ENCODE data around the gene IGFL3.
A peak's percentile ranks its signal among the peaks of the same experiment; 100 is the strongest.
"Not testable (repeated sequence)": the region's sequence is repeated elsewhere in the genome, so short reads cannot be mapped to it uniquely, and the experiment has no call there.

Gene IGFL3

GRCh38 chr19:46118136-46118535, 6.4 kb downstream of the IGFL3 start:
- DNase-seq = no peak

GRCh38 chr19:46116121-46116520, 8.4 kb downstream of the IGFL3 start:
- no peak for DNase-seq

GRCh38 chr19:46115396-46116106, 8.9 kb downstream of the IGFL3 start:
- DNase-seq = peak; percentile 81

GRCh38 chr19:46113726-46114125, 10.8 kb downstream of the IGFL3 start:
- no peak for DNase-seq

GRCh38 chr19:46112527-46112926, 12.0 kb downstream of the IGFL3 start:
- DNase-seq = no peak

GRCh38 chr19:46111376-46111775, 13.1 kb downstream of the IGFL3 start:
- no peak for DNase-seq

DNA sequence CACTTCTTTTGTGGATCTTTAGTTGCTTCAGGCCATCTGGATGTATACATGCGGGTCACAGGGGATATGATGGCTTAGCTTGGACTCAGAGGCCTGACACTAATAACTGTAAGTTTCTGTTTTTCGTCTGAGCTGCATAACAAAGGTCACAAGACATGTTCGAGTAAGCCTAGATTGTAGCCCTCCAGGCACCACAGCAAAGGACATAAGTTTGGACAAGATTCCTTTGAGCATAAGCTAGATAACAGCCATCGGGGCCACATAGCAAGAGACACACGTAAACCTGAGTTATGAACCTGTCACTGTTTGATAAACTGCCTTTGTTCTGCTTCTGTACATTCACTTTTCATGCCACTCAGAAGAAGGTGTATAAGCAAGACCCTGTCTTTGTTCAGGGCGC, 14.6 kb downstream of the IGFL3 start:
- DNase-seq = no peak

DNA sequence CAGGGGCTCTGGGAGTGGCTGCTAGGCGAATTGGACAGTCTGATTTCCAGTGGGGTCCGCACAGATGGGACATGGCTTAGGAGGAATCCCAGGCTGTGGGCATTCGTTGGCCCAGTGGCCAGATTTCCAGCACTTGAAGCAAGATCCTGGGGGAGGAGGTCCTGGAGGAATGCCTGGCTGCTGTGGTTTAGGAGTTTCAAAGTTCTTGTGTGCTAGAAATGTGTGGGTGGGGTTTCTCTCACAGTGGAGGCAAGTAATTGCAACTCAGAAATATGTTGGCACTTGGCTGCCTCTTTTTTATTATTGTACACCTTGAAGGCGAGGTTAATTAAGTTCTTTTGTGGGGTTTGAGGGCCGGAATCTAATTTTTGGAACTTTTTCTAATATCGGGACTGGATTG, 17.1 kb downstream of the IGFL3 start:
- peak; percentile 51 for DNase-seq

DNA sequence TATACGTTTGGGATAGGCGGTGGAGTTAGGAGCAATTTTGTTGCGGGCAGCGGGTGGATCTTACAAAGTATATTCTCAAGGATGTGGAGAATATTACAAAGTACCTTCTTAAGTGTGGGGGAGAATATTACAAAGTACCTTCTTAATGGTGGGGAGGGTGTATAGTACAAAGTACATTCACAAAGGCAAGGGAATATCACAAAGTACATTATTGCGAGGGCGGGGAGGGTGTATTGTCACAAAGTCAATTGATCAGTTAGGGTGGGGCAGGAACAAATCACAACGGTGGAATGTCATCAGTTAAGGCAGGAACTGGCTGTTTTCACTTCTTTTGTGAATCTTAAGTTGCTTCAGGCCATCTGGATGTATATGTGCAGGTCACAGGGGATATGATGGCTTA, 22.2 kb downstream of the IGFL3 start:
- DNase-seq = not testable (repeated sequence)

- no peak for DNase-seq
These were observed 23.2 kb downstream of the IGFL3 start for GRCh38 chr19:46101293-46101692.

DNA sequence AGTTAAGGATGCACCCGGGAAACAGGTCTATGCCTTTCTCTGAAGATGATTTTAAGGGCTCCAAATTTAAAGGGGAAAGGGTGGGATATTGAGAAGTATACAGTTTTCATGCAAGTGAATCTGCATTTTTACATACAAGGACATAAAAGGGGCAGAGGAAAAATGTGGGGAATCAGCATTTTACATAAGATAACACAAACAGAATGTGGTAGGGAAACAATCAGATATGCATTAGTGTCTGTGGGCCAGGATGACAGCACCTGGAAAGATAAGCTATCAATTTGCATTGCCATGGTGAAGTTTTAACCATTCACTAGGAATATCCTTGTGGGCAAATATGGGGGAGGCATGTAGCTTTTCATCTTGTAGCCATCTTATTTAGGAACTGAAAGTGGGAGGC, 24.1 kb downstream of the IGFL3 start:
- DNase-seq = no peak

GRCh38 chr19:46090444-46090843, 34.0 kb downstream of the IGFL3 start:
- no peak for DNase-seq

DNA sequence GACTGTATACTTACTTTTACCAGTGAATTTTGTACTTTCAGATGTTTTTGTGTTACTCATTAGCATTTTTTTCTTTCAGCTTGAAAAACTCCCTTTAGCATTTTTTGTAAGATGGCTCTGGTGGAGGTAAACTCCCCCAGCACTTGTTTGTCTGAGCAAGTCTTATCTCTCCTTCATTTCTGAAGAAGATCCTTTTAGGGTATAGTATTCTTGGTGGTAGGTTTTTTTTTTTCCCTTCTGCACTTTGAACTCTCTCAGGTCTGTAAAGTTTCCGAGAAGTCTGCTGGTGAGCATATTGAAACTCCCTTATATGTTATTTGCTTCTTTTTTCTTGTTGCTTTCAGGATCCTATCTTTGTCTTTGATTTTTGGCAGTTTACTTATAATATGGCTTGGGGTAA, 35.1 kb downstream of the IGFL3 start:
- DNase-seq = no peak

- DNase-seq = no peak
These were observed 36.4 kb downstream of the IGFL3 start for GRCh38 chr19:46088101-46088500.

DNA sequence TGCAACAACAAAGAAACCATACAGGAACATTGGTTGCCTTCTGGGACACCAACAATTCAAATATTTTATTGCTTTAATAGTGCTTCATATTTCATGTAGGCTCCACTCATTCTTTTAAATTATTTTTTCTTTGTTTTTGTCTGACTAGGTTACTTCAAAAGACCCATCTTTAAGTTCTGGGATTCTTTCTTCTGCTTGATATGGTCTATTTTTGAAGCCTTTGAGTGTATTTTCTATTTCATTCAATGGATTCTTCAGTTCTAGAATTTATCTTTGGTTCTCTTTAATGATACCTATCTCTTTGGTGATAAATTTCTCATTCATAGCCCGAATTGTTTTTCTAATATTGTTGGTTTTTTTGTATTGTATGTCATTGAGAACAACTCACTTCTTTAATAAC, 38.6 kb downstream of the IGFL3 start:
- no peak for DNase-seq

DNA sequence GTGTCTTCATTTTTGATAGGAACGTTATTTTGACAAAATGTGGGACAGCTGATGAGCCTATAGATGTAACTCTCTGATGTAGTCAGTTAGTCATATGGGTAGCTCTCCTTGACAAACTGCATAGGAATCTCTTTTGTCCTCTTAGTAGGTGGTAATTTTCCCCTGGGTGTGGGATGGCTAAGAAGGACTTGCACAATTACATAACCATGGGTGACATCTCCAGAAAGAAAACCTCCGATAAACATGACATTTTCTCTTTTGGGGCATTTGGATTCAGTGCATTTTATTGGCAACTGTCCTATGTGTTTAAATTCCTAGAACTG, 41.8 kb downstream of the IGFL3 start:
- peak; percentile 62 for DNase-seq

- peak; percentile 67 for DNase-seq
These were observed 42.4 kb downstream of the IGFL3 start for GRCh38 chr19:46081928-46082727.

GRCh38 chr19:46080561-46080960, 43.9 kb downstream of the IGFL3 start:
- DNase-seq = peak; percentile 98

GRCh38 chr19:46079576-46079975, 44.9 kb downstream of the IGFL3 start:
- DNase-seq = no peak

DNA sequence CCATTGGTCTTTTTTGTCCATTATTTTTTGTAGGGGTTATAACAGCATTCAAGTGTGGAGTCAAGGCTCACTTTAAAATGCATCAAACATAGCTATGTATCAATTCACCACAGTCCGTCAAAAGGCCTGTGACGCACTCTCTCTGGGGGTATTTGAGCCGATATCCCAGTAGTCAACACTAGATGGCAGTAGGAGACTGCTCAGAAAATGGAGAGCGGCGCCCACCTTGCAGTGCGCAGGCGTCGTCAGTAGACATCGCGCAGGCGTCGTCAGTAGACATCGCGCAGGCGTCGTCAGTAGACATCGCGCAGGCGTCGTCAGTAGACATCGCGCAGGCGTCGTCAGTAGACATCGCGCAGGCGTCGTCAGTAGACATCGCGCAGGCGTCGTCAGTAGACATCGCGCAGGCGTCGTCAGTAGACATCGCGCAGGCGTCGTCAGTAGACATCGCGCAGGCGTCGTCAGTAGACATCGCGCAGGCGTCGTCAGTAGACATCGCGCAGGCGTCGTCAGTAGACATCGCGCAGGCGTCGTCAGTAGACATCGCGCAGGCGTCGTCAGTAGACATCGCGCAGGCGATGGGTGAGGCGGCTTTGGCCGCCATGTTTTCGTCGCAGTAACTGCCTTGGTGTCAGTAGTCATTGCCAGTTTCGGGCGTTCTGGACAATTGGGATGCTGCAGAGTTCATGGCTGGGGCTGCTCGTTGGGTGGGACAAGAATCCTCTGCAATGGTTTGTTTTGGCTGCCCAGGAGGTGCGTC, 45.7 kb downstream of the IGFL3 start:
- DNase-seq = peak; percentile 78

- no peak for DNase-seq
These were observed 46.7 kb downstream of the IGFL3 start for GRCh38 chr19:46077815-46078167.

GRCh38 chr19:46076951-46077814, 47.3 kb downstream of the IGFL3 start:
- peak; percentile 84 for DNase-seq

Measured in fibroblast of skin of right biceps (primary cell).